NCI-H2171 treated with DMSO at 0.1 percent for 48 hours (cell line): Measurements from ENCODE around the gene TPP1.

ENCODE experiments used
- DNase-seq: peaks from one replicate; lab custom pipeline; 2025; lab: John Stamatoyannopoulos, UW

The TPP1 gene

GRCh38 chr11:6587360-6587953, 31.8 kb downstream of the TPP1 start:
- no peak for DNase-seq

DNA sequence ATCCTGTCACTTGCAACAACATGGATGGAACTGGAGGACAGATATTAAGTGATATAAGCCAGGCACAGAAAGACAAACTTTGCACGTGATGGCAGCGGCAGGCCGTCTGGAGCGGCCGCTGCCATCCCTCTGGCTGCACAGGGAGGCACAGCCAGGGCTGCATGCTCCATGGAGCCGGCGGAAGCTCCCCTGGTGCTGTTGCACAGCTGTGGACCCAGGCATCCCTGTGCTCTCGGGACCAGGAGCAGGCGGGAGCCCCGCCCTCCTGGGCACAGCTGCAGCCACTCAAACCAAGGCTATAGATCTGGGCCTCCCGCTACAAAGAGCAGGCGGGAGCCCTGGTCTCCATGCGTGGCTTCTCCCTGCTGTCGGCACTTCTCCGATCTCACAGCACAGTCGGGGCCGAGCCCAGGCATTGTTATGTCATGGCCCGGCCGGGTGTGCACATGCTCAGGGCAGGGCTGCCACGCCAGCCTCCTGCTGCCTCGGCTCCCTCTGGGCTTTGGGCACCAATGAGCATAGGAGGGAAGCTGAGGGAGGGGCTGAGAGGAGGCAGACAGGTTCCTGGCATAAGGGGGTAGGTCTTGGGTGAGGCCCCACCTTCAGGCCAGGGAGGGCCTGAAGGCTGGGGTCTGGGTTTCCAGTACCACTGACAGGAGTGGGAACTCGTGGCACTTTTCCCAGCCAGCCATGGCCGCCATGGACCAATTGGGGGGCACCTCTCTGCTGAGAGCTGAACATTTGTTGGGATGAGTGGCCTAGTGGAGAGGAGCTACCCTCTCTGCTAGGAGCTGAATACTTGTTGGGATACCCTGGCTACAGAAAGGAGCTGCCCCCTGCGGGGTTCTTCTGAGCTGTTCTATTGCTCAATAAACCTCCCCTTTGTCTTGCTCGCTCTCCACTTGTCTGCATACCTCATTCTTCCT, 32.5 kb downstream of the TPP1 start:
- DNase-seq = peak; percentile 45

DNA sequence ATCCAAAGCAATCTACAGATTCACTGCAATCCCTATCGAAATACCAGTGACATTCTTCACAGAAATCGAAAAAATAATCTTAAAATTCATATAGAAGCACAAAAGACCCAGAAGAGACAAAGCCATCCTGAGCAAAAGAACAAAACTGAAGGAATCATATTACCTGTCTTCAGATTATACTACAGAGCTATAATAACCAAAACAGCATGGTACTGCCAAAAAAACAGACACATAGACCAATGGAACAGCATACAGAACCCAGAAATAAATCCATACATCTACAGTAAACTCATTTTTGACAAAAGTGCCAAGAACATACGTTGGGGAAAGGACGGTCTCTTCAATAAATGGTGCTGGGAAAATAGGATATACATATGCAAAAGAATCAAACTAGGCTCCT, 34.7 kb downstream of the TPP1 start:
- DNase-seq = no peak

GRCh38 chr11:6583584-6583983, 35.6 kb downstream of the TPP1 start:
- DNase-seq = no peak

GRCh38 chr11:6579681-6580080, 39.5 kb downstream of the TPP1 start:
- no peak for DNase-seq

DNA sequence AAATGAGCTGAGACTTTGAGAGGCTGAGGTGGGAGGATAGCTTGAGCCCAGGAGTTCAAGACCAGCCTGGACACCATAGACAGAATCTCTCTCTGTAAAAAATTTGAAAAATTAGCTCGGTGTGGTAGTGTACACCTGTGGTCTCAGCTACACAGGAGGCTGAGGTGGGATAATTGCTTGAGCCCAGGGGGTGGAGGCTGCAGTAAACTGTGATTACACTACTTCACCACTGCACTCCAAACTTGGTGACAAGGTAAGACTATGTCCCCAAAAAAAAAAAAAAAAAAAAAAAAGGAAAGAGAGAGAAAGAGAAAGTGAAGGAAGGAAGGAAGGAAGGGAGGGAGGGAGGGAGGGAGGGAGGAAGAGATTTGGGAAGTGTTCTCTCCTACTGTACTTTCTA, 41.1 kb downstream of the TPP1 start:
- DNase-seq = no peak

- DNase-seq = peak; percentile 30
These were observed 42.5 kb downstream of the TPP1 start for GRCh38 chr11:6576471-6577373.

DNA sequence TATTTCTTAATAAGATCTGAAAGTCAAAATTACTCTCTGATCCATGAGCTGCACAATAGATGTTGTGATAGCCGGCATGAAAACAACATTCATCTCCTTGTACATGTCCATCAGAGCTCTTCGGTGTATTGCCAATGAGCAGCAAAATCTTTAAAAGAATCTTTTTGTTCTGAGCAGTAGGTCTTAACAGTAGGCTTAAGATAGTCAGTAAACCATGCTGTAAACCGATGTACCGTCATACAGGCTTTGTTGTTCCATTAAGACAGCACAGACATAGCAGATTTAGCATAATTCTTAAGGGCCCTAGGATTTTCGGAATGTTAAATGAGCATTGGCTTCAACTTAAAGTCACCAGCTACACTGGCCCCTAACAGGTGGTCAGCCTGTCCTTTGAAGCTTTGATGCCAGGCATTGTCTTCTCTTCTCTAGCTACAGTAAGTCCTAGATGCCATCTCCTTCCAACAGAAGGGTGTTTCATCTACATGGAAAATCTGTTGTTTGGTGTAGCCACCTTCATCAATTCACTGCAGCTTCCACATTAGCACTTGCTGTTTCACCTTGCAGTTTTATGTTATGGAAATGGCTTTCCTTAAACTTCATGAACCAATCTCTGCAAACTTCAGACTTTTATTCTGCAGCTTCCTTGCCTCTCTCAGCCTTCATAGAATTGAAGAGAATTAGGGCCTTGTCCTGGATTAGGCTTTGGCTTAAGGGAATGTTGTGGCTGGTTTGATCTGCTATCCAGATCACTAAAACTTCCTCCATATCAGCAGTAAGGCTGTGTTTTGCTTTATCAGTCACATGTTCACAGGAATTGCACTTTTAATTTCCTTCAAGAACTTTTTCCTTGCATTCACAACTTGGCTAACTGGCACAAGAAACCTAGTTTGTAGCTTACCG, 44.2 kb downstream of the TPP1 start:
- DNase-seq = no peak

DNA sequence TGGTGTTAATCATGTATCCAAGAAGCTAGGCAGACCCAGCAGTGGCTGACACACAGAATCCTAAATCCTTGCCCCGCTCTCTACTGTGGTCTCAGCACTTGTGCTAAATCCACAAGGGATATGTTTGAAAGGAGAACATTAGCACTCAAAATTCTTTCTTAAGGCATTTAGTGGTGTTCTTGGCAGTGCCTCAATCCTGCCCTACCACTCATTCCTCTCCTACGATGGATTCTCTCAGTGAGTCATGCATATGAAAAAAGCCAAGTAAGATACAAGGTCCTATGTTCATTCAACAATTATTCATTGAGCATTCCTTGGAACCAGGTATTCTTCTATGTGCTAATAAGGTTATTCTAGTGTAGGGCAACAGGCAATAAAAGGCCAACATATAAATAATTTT, 47.0 kb downstream of the TPP1 start:
- no peak for DNase-seq

- DNase-seq = no peak
These were observed 47.7 kb downstream of the TPP1 start for GRCh38 chr11:6571434-6572008.

- DNase-seq = no peak
These were observed 48.4 kb downstream of the TPP1 start for GRCh38 chr11:6570691-6571427.

GRCh38 chr11:6569706-6570105, 49.5 kb downstream of the TPP1 start:
- no peak for DNase-seq

- DNase-seq = peak; percentile 5
These were observed 50.9 kb downstream of the TPP1 start for GRCh38 chr11:6568191-6568918.

- DNase-seq = no peak
These were observed 51.9 kb downstream of the TPP1 start for GRCh38 chr11:6567371-6567745.

GRCh38 chr11:6566704-6567370, 52.4 kb downstream of the TPP1 start:
- no peak for DNase-seq

GRCh38 chr11:6565988-6566703, 53.1 kb downstream of the TPP1 start:
- DNase-seq = no peak

- DNase-seq = no peak
These were observed 53.9 kb downstream of the TPP1 start for GRCh38 chr11:6565325-6565724.

DNA sequence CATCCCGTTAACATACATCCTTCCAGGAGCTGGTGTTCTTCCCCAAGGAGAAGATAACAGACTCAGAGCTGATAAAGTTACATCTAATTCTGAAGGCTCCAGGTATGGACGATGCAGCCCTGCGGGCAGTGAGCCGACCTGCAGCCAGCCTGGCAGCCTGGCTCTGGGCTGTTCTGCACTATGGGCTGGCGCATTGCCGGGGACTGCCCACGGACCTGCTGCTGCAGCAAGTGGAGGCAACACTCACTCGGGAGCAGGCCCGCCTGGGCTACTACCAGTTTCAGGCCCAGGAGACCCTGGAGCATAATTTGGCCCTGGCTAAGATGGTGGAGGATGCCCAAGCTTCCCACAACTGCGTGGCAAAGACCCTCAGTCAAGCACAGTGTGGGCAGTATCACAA, 55.6 kb downstream of the TPP1 start:
- DNase-seq = no peak
